Neuronal stem cell (in vitro differentiated cells): Measurements from ENCODE around the gene PRR14.

Experiments used
- DNase-seq: peaks from one replicate; pipeline ENCODE4 v3.0.0-alpha.2; 2013; ENCODE audit warnings: low spot score
- H2AFZ ChIP-seq: one replicate; pipeline ENCODE4 v1.6.1; 2013; ENCODE audit warnings: mild to moderate bottlenecking, low read length, inconsistent platforms
- H2AK5ac ChIP-seq: 2 replicates; pipeline ENCODE4 v1.6.1; 2013; ENCODE audit warnings: low read depth, mild to moderate bottlenecking, inconsistent platforms, low read length, moderate library complexity, mixed read lengths
- H2BK120ac ChIP-seq: 2 replicates; pipeline ENCODE4 v1.6.1; 2013; ENCODE audit warnings: low read depth, mild to moderate bottlenecking, inconsistent platforms, low read length, moderate library complexity, mixed read lengths
- H2BK12ac ChIP-seq: one replicate; pipeline ENCODE4 v1.6.1; 2013; ENCODE audit warnings: low read length, inconsistent platforms
- H2BK15ac ChIP-seq: 2 replicates; pipeline ENCODE4 v1.6.1; 2013; ENCODE audit warnings: mild to moderate bottlenecking, low read length, inconsistent platforms, mixed read lengths
- H2BK5ac ChIP-seq: one replicate; pipeline ENCODE4 v1.6.1; 2013; ENCODE audit warnings: inconsistent platforms, mild to moderate bottlenecking, low read length, moderate library complexity
- H3K14ac ChIP-seq: one replicate; pipeline ENCODE4 v1.6.1; 2013; ENCODE audit warnings: low read length, inconsistent platforms
- H3K18ac ChIP-seq: 2 replicates; pipeline ENCODE4 v1.6.1; 2013; ENCODE audit warnings: low read length, inconsistent platforms
- H3K23ac ChIP-seq: 2 replicates; pipeline ENCODE4 v1.6.1; 2013; ENCODE audit warnings: low read depth, mild to moderate bottlenecking, mixed read lengths, low read length, inconsistent platforms; ENCODE audit not compliant: poor library complexity
- H3K27ac ChIP-seq: replicated peaks from 3 replicates; pipeline ENCODE4 v1.5.1; 2013; ENCODE audit warnings: low read length, inconsistent platforms
- H3K27me3 ChIP-seq, 3 experiments: 2 replicates each; pipeline ENCODE4 v1.6.1; 2013; ENCODE audit warnings: low read length in 3 of 3, mild to moderate bottlenecking in 2 of 3, inconsistent platforms in 1 of 3, low read depth in 1 of 3, mixed read lengths in 1 of 3, moderate library complexity in 1 of 3; ENCODE audit not compliant: control insufficient read depth in 3 of 3, insufficient read depth in 3 of 3
- H3K36me3 ChIP-seq, 2 donors: replicated peaks in 1 of 2; 2 replicates each; pipeline ENCODE4 v1.6.1; 2013; ENCODE audit warnings: low read length in 2 of 2; ENCODE audit not compliant: control insufficient read depth in 2 of 2, insufficient read depth in 2 of 2
- H3K4ac ChIP-seq: 2 replicates; pipeline ENCODE4 v1.6.1; 2013; ENCODE audit warnings: inconsistent platforms, mild to moderate bottlenecking, low read length, moderate library complexity
- H3K4me1 ChIP-seq, 2 donors: 1 replicate in 1 of 2; 2 replicates in 1 of 2; pipeline ENCODE4 v1.6.1; 2013; ENCODE audit warnings: low read length in 2 of 2, low read depth in 1 of 2; ENCODE audit not compliant: control insufficient read depth in 2 of 2, insufficient read depth in 1 of 2
- H3K4me2 ChIP-seq: one replicate; pipeline ENCODE4 v1.6.1; 2013; ENCODE audit warnings: mild to moderate bottlenecking, low read length, inconsistent platforms; ENCODE audit not compliant: insufficient read depth, poor library complexity, severe bottlenecking
- H3K4me3 ChIP-seq, 2 donors: 2 replicates each; pipeline ENCODE4 v1.5.1; 2013; ENCODE audit warnings: low read length in 2 of 2, mild to moderate bottlenecking in 2 of 2, inconsistent platforms in 1 of 2, moderate library complexity in 1 of 2
- H3K79me1 ChIP-seq: one replicate; pipeline ENCODE4 v1.6.1; 2013; ENCODE audit warnings: low read depth, mild to moderate bottlenecking, inconsistent platforms, low read length, moderate library complexity
- H3K9ac ChIP-seq: one replicate; pipeline ENCODE4 v1.6.1; 2013; ENCODE audit warnings: mild to moderate bottlenecking, low read depth, low read length, inconsistent platforms; ENCODE audit not compliant: poor library complexity
- H3K9me3 ChIP-seq, 2 donors: replicated peaks in 1 of 2; 2 replicates each; pipeline versions ENCODE3 to v1.6.1; 2013; ENCODE audit warnings: low read length in 2 of 2, mild to moderate bottlenecking in 2 of 2, inconsistent platforms in 1 of 2, low read depth in 1 of 2, mixed read lengths in 1 of 2, moderate library complexity in 1 of 2; ENCODE audit not compliant: control insufficient read depth in 2 of 2, insufficient read depth in 1 of 2
- H4K8ac ChIP-seq: one replicate; pipeline ENCODE4 v1.6.1; 2013; ENCODE audit warnings: low read depth, mild to moderate bottlenecking, inconsistent platforms, low read length, moderate library complexity
- H4K91ac ChIP-seq: one replicate; pipeline ENCODE4 v1.6.1; 2013; ENCODE audit warnings: low read length, low read depth, mild to moderate bottlenecking, inconsistent platforms; ENCODE audit not compliant: poor library complexity
- WGBS, 2 donors: extraction: QIAGEN DNeasy Blood & Tissue Kit; methylation state at CpG; one replicate each; pipeline ENCODE4 v1.1.7; 2013; ENCODE audit warnings: missing lambda C conversion rate in 2 of 2, mixed read lengths in 1 of 2; ENCODE audit not compliant: insufficient read length in 2 of 2, insufficient replicate concordance in 1 of 2; ENCODE audit errors: extremely low coverage in 2 of 2; 5-methylcytosine and 5-hydroxymethylcytosine counted together

The PRR14 gene

DNA sequence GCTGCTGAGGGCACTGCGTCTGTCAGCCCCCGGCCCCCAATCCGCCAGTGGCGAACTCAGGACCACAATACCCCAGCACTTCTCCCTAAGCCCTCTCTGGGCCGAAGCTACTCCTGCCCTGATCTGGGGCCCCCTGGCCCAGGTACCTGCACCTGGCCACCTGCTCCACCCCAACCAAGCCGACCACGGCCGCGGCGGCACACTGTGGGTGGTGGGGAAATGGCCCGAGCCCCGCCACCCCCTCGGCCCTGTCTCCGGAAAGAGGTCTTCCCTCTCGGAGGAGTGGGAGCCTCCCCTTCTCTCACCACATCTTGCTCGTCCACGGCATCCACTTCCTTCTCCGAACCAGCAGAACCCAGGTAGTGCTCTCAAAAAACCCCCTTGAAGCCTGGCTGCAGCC lies 4.1 kb downstream of the PRR14 start:
- H4K8ac ChIP-seq, result no peak overlapping the region
- H2BK5ac ChIP-seq, result no peak overlapping the region
- peaks cover 7 to 13% of the 10 kb centered on the region in 2 donors for H3K4me1 ChIP-seq
- no peak overlapping the region for H3K23ac ChIP-seq
- no peak for DNase-seq
- H3K79me1 ChIP-seq, result peaks cover 5% of the 10 kb centered on the region
- H3K9ac ChIP-seq, result no peak overlapping the region
- no peak overlapping the region for H2AFZ ChIP-seq
- H3K14ac ChIP-seq, result no peak overlapping the region
- no peak overlapping the region for H3K18ac ChIP-seq
- no peak overlapping the region for H3K4ac ChIP-seq
- no CpG with 5 or more reads among the region's 18 CpGs for WGBS, 2 donors
- H2BK120ac ChIP-seq, result no peak overlapping the region
- no peaks in the 10 kb centered on the region for H3K9me3 ChIP-seq
- H2BK15ac ChIP-seq, result no peak overlapping the region
- no peak overlapping the region for H2BK12ac ChIP-seq
- no peaks in the 10 kb centered on the region for H3K27me3 ChIP-seq
- peaks cover 19 to 47% of the 10 kb centered on the region in 2 donors for H3K36me3 ChIP-seq
- no peak overlapping the region for H3K4me2 ChIP-seq
- H2AK5ac ChIP-seq, result no peak overlapping the region
- H3K4me3 ChIP-seq, result no peak overlapping the region
- H4K91ac ChIP-seq, result no peak overlapping the region
- no peak overlapping the region for H3K27ac ChIP-seq

DNA sequence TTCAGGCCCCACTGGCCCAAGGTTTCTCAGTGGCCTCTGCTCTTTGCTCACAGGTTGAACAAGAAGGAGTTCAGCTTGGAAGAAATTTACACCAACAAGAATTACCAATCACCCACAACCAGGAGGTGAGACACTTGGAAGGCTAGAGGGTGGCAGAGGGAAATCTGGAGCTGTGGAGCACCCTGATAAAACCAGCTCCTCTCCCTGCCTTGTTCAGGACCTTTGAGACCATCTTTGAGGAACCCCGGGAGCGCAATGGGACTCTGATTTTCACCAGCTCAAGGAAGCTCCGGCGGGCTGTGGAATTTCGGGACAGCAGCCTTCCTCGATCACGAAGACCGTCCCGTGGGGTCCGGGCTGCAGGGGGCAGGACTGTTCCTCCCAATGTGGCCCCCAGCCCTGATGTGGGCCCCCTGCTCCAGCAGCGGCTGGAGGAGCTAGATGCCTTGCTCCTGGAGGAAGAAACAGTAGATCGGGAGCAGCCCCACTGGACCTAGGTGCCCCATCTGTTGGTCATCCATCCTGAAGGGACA lies 5.1 kb downstream of the PRR14 start:
- no peak overlapping the region for H3K9ac ChIP-seq

GRCh38 chr16:30656388-30656787 lies 5.6 kb downstream of the PRR14 start:
- Histone ChIP-seq H3K9ac (no peak overlapping the region), H3K9me3 (no peaks in the 10 kb centered on the region), H2AK5ac (no peak overlapping the region), H3K4me3 (no peak overlapping the region), H2BK5ac (no peak overlapping the region), H3K36me3 (peaks cover 29 to 59% of the 10 kb centered on the region in 2 donors), H2BK12ac (no peak overlapping the region), H3K79me1 (peaks cover 12% of the 10 kb centered on the region), H3K23ac (no peak overlapping the region), H2BK15ac (no peak overlapping the region), H3K4ac (no peak overlapping the region), H4K8ac (no peak overlapping the region), H4K91ac (no peak overlapping the region), H3K14ac (no peak overlapping the region), H3K27ac (no peak overlapping the region), H3K27me3 (no peaks in the 10 kb centered on the region), H3K18ac (no peak overlapping the region), H3K4me2 (no peak overlapping the region), H3K4me1 (peaks cover 12 to 26% of the 10 kb centered on the region in 2 donors), H2AFZ (no peak overlapping the region), H2BK120ac (no peak overlapping the region)
- no peak for DNase-seq
- WGBS, 2 donors, result no CpG with 5 or more reads among the region's 8 CpGs

More for the DNA sequence above, 5.1 kb downstream of the PRR14 start:
- peaks cover 24 to 54% of the 10 kb centered on the region in 2 donors for H3K36me3 ChIP-seq
- H3K27ac ChIP-seq, result no peak overlapping the region
- no peak overlapping the region for H2BK15ac ChIP-seq
- H3K14ac ChIP-seq, result no peak overlapping the region
- no peak overlapping the region for H2BK12ac ChIP-seq
- H3K4me1 ChIP-seq, result peaks cover 12 to 21% of the 10 kb centered on the region in 2 donors
- H3K4ac ChIP-seq, result no peak overlapping the region
- H2BK120ac ChIP-seq, result no peak overlapping the region
- H3K4me3 ChIP-seq, result no peak overlapping the region
- no peak overlapping the region for H4K8ac ChIP-seq
- H3K79me1 ChIP-seq, result peaks cover 8% of the 10 kb centered on the region
- H2AFZ ChIP-seq, result no peak overlapping the region
- H4K91ac ChIP-seq, result no peak overlapping the region
- H3K4me2 ChIP-seq, result no peak overlapping the region
- no peak overlapping the region for H3K18ac ChIP-seq
- H2BK5ac ChIP-seq, result no peak overlapping the region
- WGBS, 2 donors, result no CpG with 5 or more reads among the region's 12 CpGs
- H3K27me3 ChIP-seq, result no peaks in the 10 kb centered on the region
- H3K9me3 ChIP-seq, result no peaks in the 10 kb centered on the region
- H2AK5ac ChIP-seq, result no peak overlapping the region
- H3K23ac ChIP-seq, result no peak overlapping the region
- DNase-seq, result no peak

GRCh38 chr16:30656974-30657865 lies 6.5 kb downstream of the PRR14 start:
- peak overlapping the region; percentile 1 for H3K9ac ChIP-seq
- peaks cover 10% of the 10 kb centered on the region for H3K79me1 ChIP-seq
- H2BK15ac ChIP-seq, result no peak overlapping the region
- DNase-seq, result no peak
- H3K4me3 ChIP-seq, result peak overlapping the region; percentile 46 to 71
- peaks cover 35 to 67% of the 10 kb centered on the region in 2 donors for H3K36me3 ChIP-seq
- H3K23ac ChIP-seq, result peak overlapping the region; percentile 65
- peak overlapping the region; percentile 64 for H3K4me2 ChIP-seq
- H2BK12ac ChIP-seq, result no peak overlapping the region
- no peaks in the 10 kb centered on the region for H3K9me3 ChIP-seq
- no peak overlapping the region for H4K8ac ChIP-seq
- WGBS, 2 donors, result no CpG with 5 or more reads among the region's 32 CpGs
- no peak overlapping the region for H4K91ac ChIP-seq
- H2BK120ac ChIP-seq, result no peak overlapping the region
- no peak overlapping the region for H3K4ac ChIP-seq
- no peaks in the 10 kb centered on the region for H3K27me3 ChIP-seq
- peak overlapping the region; percentile 61 for H3K18ac ChIP-seq
- no peak overlapping the region for H2AK5ac ChIP-seq
- no peak overlapping the region for H2BK5ac ChIP-seq
- no peak overlapping the region for H3K14ac ChIP-seq
- H2AFZ ChIP-seq, result peak overlapping the region; percentile 77
- H3K4me1 ChIP-seq, result peaks cover 9 to 26% of the 10 kb centered on the region in 2 donors
- H3K27ac ChIP-seq, result peak overlapping the region; percentile 20
